ENCODE data around the gene INTS13.
A peak's percentile ranks its signal among the peaks of the same experiment; 100 is the strongest.
"Not testable (repeated sequence)": the region's sequence is repeated elsewhere in the genome, so short reads cannot be mapped to it uniquely, and the experiment has no call there.

INTS13 gene

GRCh38 chr12:26937863-26938700, at the start of gene INTS13, which contains the start of gene FGFR1OP2:
Gene INTS13, minus strand, starts transcription at chr12:26937981. Its CDS starts 1,178 bp downstream, at chr12:26936803.
Gene FGFR1OP2, plus strand, starts transcription at chr12:26938470. Its CDS starts 15,689 bp downstream, at chr12:26954159.
- peak; percentile 95 for DNase-seq

- no peak for DNase-seq
These were observed 45.1 kb upstream of the INTS13 start for GRCh38 chr12:26982866-26983265.

- no peak for DNase-seq
These were observed 42.0 kb upstream of the INTS13 start for GRCh38 chr12:26979733-26980132.

- DNase-seq = no peak
These were observed 41.0 kb upstream of the INTS13 start for GRCh38 chr12:26978801-26979200.

- no peak for DNase-seq
These were observed 38.9 kb upstream of the INTS13 start for GRCh38 chr12:26976687-26977086.

- DNase-seq = no peak
These were observed 34.2 kb upstream of the INTS13 start for GRCh38 chr12:26971963-26972362.

GRCh38 chr12:26970136-26970535, 32.4 kb upstream of the INTS13 start:
- DNase-seq = no peak

GRCh38 chr12:26966842-26967241, 29.1 kb upstream of the INTS13 start:
- DNase-seq = no peak

GRCh38 chr12:26963413-26963812, 25.6 kb upstream of the INTS13 start:
- no peak for DNase-seq

GRCh38 chr12:26961803-26962202, 24.0 kb upstream of the INTS13 start:
- DNase-seq = no peak

GRCh38 chr12:26961391-26961790, 23.6 kb upstream of the INTS13 start:
- DNase-seq = not testable (repeated sequence)

GRCh38 chr12:26954027-26954426, 16.2 kb upstream of the INTS13 start:
- DNase-seq = no peak

- DNase-seq = no peak
These were observed 15.7 kb upstream of the INTS13 start for GRCh38 chr12:26953447-26953846.

- DNase-seq = no peak
These were observed 10.5 kb upstream of the INTS13 start for GRCh38 chr12:26948309-26948708.

GRCh38 chr12:26941215-26941594, 3.4 kb upstream of the INTS13 start:
- no peak for DNase-seq

GRCh38 chr12:26940516-26941214, 2.9 kb upstream of the INTS13 start:
- no peak for DNase-seq

- no peak for DNase-seq
These were observed 2.2 kb upstream of the INTS13 start for GRCh38 chr12:26939953-26940352.

GRCh38 chr12:26939192-26939832, 1.5 kb upstream of the INTS13 start:
- no peak for DNase-seq

- DNase-seq = no peak
These were observed 901 bp upstream of the INTS13 start for GRCh38 chr12:26938701-26939062.

GRCh38 chr12:26937443-26937862, 328 bp downstream of the INTS13 start:
- no peak for DNase-seq

- DNase-seq = no peak
These were observed 980 bp downstream of the INTS13 start for GRCh38 chr12:26936559-26937442.

GRCh38 chr12:26935636-26936378, 2.0 kb downstream of the INTS13 start:
- DNase-seq = no peak
